Panc1 (cell line): Measurements from ENCODE around the gene APOOL. TPM values are rescaled to one million over a fixed set of nuclear protein-coding genes. Genes with fewer than 3 reads are reported as not detected.

ENCODE experiments used
- ATAC-seq: fragments of 200-7000 bp; cut with Tn5 transposase; 2 replicates; pipeline ENCODE4 v1.9.1; 2020; ENCODE audit warnings: mild to moderate bottlenecking, moderate library complexity
- BruUV-seq: library from RNA; stranded (reverse); fragments of 400-500 nt; replicated peaks from 2 replicates; lab custom pipeline; 2021; lab: Mats Ljungman, UMichigan
- CTCF ChIA-PET: fragments of 300-600 bp; sonication (Branson Sonifier 250); formaldehyde crosslinking; loops from one replicate; lab custom pipeline; 2022; ENCODE audit warnings: antibody characterized with exemption; lab: Charles Lee
- POLR2A ChIA-PET: fragments of 300-600 bp; sonication (Branson Sonifier 250); formaldehyde crosslinking; loops from one replicate; lab custom pipeline; 2022; ENCODE audit warnings: antibody characterized with exemption; lab: Charles Lee
- DNase-seq: peaks from one replicate; pipeline ENCODE4 v3.0.0-alpha.2; 2010; ENCODE audit warnings: low read depth, low spot score
- H3K27ac ChIP-seq: 2 replicates; pipeline ENCODE4 v1.5.1; 2011; ENCODE audit warnings: mild to moderate bottlenecking, low read length, inconsistent platforms
- H3K27me3 ChIP-seq: fragments of 200-500 bp; sonication (Bioruptor generic); 2 replicates; pipeline ENCODE4 v1.6.0; 2014; ENCODE audit warnings: low read length, inconsistent platforms; ENCODE audit not compliant: control insufficient read depth, insufficient read depth
- H3K36me3 ChIP-seq: fragments of 200-500 bp; sonication (Bioruptor generic); 2 replicates; pipeline ENCODE4 v1.5.1; 2014; ENCODE audit warnings: inconsistent platforms, mild to moderate bottlenecking, low read length, moderate library complexity; ENCODE audit not compliant: control insufficient read depth, insufficient read depth
- H3K4me1 ChIP-seq: 2 replicates; pipeline ENCODE4 v1.5.1; 2011; ENCODE audit warnings: inconsistent platforms, mild to moderate bottlenecking, low read length, moderate library complexity; ENCODE audit not compliant: control insufficient read depth, insufficient read depth
- H3K4me3 ChIP-seq, 2 experiments: 2 replicates each; pipeline ENCODE4 v1.5.1; 2011 to 2012; ENCODE audit warnings: low read depth in 2 of 2, low read length in 2 of 2, mild to moderate bottlenecking in 2 of 2, inconsistent platforms in 1 of 2, moderate library complexity in 1 of 2
- H3K9me3 ChIP-seq: fragments of 200-500 bp; sonication (Bioruptor generic); 2 replicates; pipeline ENCODE4 v1.5.1; 2014; ENCODE audit warnings: low read depth, mild to moderate bottlenecking, inconsistent platforms, low read length, moderate library complexity; ENCODE audit not compliant: control insufficient read depth, insufficient read depth
- CTCF ChIP-seq: fragments of 450-650 bp; IDR thresholded peaks from 2 replicates; pipeline ENCODE4 v1.5.1; 2017; ENCODE audit warnings: mild to moderate bottlenecking
- POLR2AphosphoS5 ChIP-seq: IDR thresholded peaks from 2 replicates; pipeline ENCODE4 v1.6.1; 2012; ENCODE audit warnings: mild to moderate bottlenecking, low read depth, low read length, moderate library complexity
- REST ChIP-seq, 2 experiments: IDR thresholded peaks; 2 replicates each; pipeline ENCODE4 v1.6.1; 2011 to 2012; ENCODE audit warnings: low read depth in 2 of 2, control low read depth in 1 of 2, low read length in 1 of 2, mild to moderate bottlenecking in 1 of 2, moderate library complexity in 1 of 2; ENCODE audit not compliant: insufficient read depth in 1 of 2
- SIN3A ChIP-seq: IDR thresholded peaks from 2 replicates; pipeline ENCODE4 v1.6.1; 2012; ENCODE audit warnings: low read depth, mild to moderate bottlenecking, low read length, moderate library complexity, borderline replicate concordance; ENCODE audit not compliant: insufficient read depth
- TCF7L2 ChIP-seq: IDR thresholded peaks from 2 replicates; pipeline ENCODE4 v1.6.1; 2011; ENCODE audit warnings: mild to moderate bottlenecking, low read depth, low read length, inconsistent platforms
- in situ Hi-C: cut with HindIII; loops from 2 replicates; pipeline ENCODE4 v1.10.0; 2016; ENCODE audit warnings: low sequenced_read_pairs, low pct_unique_long_range_greater_than_20kb
- intact Hi-C: fragments of 100-400 bp; cut with micrococcal nuclease; formaldehyde crosslinking; loops from one replicate; pipeline ENCODE4 v1.10.0; 2022; ENCODE audit not compliant: unreplicated experiment
- total RNA-seq: library from RNA; stranded (reverse); gene quantifications from one replicate; pipeline ENCODE4 v1.2.1, GENCODE V29; 2021; ENCODE audit not compliant: unreplicated experiment

The APOOL gene
- total RNA-seq, 1 experiment from 2014 or later = 28.1 TPM

- ChIA-PET CTCF (no interaction called here), POLR2A (no interaction called here)
- H3K4me3 ChIP-seq = no peak overlapping the region
- in situ Hi-C loops (no loop called here), intact Hi-C loops (no loop called here)
- TF ChIP-seq SIN3A (no peak), TCF7L2 (no peak), REST (IDR thresholded peaks at IDR 0.05; ENCODE audit: insufficient read depth in 1 of 2, low read depth in 2 of 2, low read length in 1 of 2) (no peak), POLR2AphosphoS5 (no peak), CTCF (no peak)
- ATAC-seq (no peak), DNase-seq (no peak)
- no peak overlapping the region for H3K27ac ChIP-seq
- no peaks in the 10 kb centered on the region for H3K36me3 ChIP-seq
- no TSS peak for BruUV-seq
- no peaks in the 10 kb centered on the region for H3K9me3 ChIP-seq
- H3K4me1 ChIP-seq = no peaks in the 10 kb centered on the region
- no peaks in the 10 kb centered on the region for H3K27me3 ChIP-seq
These were observed 85.7 kb downstream of the APOOL start for GRCh38 chrX:85089321-85089840.

- ChIA-PET POLR2A (no interaction called here), CTCF (no interaction called here)
- no peak for DNase-seq
- TF ChIP-seq REST (IDR thresholded peaks at IDR 0.05; ENCODE audit: insufficient read depth in 1 of 2, low read depth in 2 of 2, low read length in 1 of 2) (no peak), CTCF (no peak)
- intact Hi-C loops = no loop called here
- Histone ChIP-seq H3K4me1 (no peaks in the 10 kb centered on the region), H3K27me3 (no peaks in the 10 kb centered on the region), H3K27ac (no peak overlapping the region), H3K4me3 (no peak overlapping the region), H3K9me3 (no peaks in the 10 kb centered on the region), H3K36me3 (no peaks in the 10 kb centered on the region)
- BruUV-seq = no TSS peak
- in situ Hi-C loops = no loop called here
- no peak for ATAC-seq
These were observed 103.7 kb downstream of the APOOL start for GRCh38 chrX:85107407-85107806.
